ENCODE results near the gene PNKP. TPM values are rescaled to one million over a fixed set of nuclear protein-coding genes. Genes with fewer than 3 reads are reported as not detected.
"Not testable (repeated sequence)": the region's sequence is repeated elsewhere in the genome, so short reads cannot be mapped to it uniquely, and the experiment has no call there.

PNKP gene
- total RNA-seq, 1 experiment from 2014 or later = 146 TPM

GRCh38 chr19:49823472-49823871, 43.9 kb downstream of the PNKP start:
- no peak for ATAC-seq
- ChIA-PET CTCF (no interaction called here), POLR2A (no interaction called here)
- TF ChIP-seq FOXK1 (CRISPR knock-in tag; IDR thresholded peaks at IDR 0.05) (no peak), AFF4 (CRISPR knock-in tag; IDR thresholded peaks at IDR 0.05; ENCODE audit: borderline replicate concordance) (no peak), TEAD4 (CRISPR knock-in tag; IDR thresholded peaks at IDR 0.05) (no peak), ZNF671 (CRISPR knock-in tag; IDR thresholded peaks at IDR 0.05) (no peak), ZNF512 (CRISPR knock-in tag; IDR thresholded peaks at IDR 0.05; ENCODE audit: borderline replicate concordance) (no peak), HMGXB4 (CRISPR knock-in tag; IDR thresholded peaks at IDR 0.05) (no peak), ZNF317 (CRISPR knock-in tag; IDR thresholded peaks at IDR 0.05; ENCODE audit: borderline replicate concordance, low read depth) (no peak)
- peaks cover 6% of the 10 kb centered on the region for H3K4me1 Mint-ChIP-seq
- peaks cover 12% of the 10 kb centered on the region for H3K36me3 Mint-ChIP-seq
- no peaks in the 10 kb centered on the region for H3K27me3 Mint-ChIP-seq (ENCODE audit: low read depth)
- H3K9me3 Mint-ChIP-seq = no peaks in the 10 kb centered on the region
- no peak overlapping the region for H3K27ac Mint-ChIP-seq
- DNase-seq (ENCODE audit: low spot score) = no peak
- no peak overlapping the region for H3K4me3 Mint-ChIP-seq

- Mint-ChIP-seq H3K4me3 (no peak overlapping the region; the same call in 1 of the 2 replicates), H3K36me3 (peaks cover 12% of the 10 kb centered on the region), H3K9me3 (no peaks in the 10 kb centered on the region), H3K27ac (no peak overlapping the region), H3K27me3 (ENCODE audit: low read depth) (no peaks in the 10 kb centered on the region), H3K4me1 (peaks cover 6% of the 10 kb centered on the region)
- no peak for DNase-seq (ENCODE audit: low spot score)
- no peak for ATAC-seq
- ChIA-PET CTCF (no interaction called here), POLR2A (no interaction called here)
- TF ChIP-seq SOX15 (CRISPR knock-in tag; IDR thresholded peaks at IDR 0.05) = no peak
- TF ChIP-seq SMAD3 (CRISPR knock-in tag; IDR thresholded peaks at IDR 0.05; ENCODE audit: borderline replicate concordance) = no peak
- no peak for TF ChIP-seq USF2 (CRISPR knock-in tag; IDR thresholded peaks at IDR 0.05)
- TF ChIP-seq NFYB (CRISPR knock-in tag; conservative IDR thresholded peaks at IDR 0.05; ENCODE audit: low read depth) = no peak
- no peak for TF ChIP-seq ZNF416 (CRISPR knock-in tag; IDR thresholded peaks at IDR 0.05)
- TF ChIP-seq AFF4 (CRISPR knock-in tag; IDR thresholded peaks at IDR 0.05; ENCODE audit: borderline replicate concordance) = no peak
- no peak for TF ChIP-seq ATF3 (CRISPR knock-in tag; conservative IDR thresholded peaks at IDR 0.05)
- no peak for TF ChIP-seq ZNF219 (CRISPR knock-in tag; IDR thresholded peaks at IDR 0.05; ENCODE audit: borderline replicate concordance)
- TF ChIP-seq ZBTB43 (CRISPR knock-in tag; IDR thresholded peaks at IDR 0.05) = no peak
- TF ChIP-seq GABPB1 (CRISPR knock-in tag; IDR thresholded peaks at IDR 0.05) = no peak
- TF ChIP-seq ATF1 (CRISPR knock-in tag; IDR thresholded peaks at IDR 0.05) = no peak
Observed at GRCh38 chr19:49820125-49820524, 47.3 kb downstream of the PNKP start.

- DNase-seq (ENCODE audit: low spot score); ATAC-seq; H3K27me3 Mint-ChIP-seq (ENCODE audit: low read depth); H3K9me3 Mint-ChIP-seq; H3K4me1 Mint-ChIP-seq: not testable (repeated sequence)
- Mint-ChIP-seq H3K36me3 (peaks cover 12% of the 10 kb centered on the region), H3K27ac (peak overlapping the region; percentile 26), H3K4me3 (peak overlapping the region; percentile 99)
- CTCF ChIA-PET = interaction anchor here (0.7 to 1.4 kb wide), 2 partner anchors 31 to 102 kb away, joined by 3 read pairs; partner anchors contain the start of gene PTOV1
- POLR2A ChIA-PET = interaction anchor here (0.9 kb wide), 1 partner anchor 10 kb away, joined by 4 read pairs; no protein-coding TSS in a partner anchor
Observed at GRCh38 chr19:49819452-49820115, 47.8 kb downstream of the PNKP start.
